ENCODE measurements around the gene OLFM1.

The OLFM1 gene

DNA sequence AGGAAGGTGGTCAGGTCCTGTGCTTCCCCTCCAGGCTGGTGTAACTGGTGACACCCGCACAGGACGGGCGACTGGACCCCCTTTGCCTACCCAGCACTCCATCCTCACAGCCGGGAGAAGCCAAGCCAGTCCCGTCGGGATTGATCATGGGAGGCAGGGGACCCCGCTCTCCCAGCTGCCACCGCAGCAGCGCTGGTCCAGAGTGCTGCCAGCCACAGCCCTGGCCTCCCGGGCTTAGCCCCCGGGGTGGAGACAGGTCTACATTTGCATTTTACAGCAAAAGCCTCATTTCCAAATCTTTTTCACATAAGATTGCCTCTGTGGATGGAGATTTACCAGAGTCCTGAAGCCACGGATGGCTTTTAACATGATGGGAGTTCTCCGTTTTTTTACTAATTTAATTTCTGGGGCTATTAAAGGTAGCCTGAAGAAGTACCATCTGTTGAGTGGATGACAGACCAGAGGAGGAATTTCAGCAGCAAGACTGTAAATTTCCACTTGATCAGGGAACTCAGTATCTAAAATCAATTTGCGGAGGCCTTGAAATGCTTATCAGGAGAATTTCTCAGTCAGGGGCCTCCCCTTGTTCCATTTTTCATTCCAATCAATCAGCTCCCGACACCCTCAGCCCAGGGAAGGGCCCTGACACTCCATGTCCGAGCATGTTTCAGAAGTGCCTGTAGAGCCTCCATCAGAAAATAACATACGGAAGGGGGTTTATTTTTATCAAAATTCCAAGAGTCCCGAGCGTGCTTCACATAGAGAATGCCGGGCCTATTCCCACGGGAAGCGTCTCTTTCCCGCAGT, 80.6 kb downstream of the OLFM1 start:
- TF ChIP-seq, protein P1, sequence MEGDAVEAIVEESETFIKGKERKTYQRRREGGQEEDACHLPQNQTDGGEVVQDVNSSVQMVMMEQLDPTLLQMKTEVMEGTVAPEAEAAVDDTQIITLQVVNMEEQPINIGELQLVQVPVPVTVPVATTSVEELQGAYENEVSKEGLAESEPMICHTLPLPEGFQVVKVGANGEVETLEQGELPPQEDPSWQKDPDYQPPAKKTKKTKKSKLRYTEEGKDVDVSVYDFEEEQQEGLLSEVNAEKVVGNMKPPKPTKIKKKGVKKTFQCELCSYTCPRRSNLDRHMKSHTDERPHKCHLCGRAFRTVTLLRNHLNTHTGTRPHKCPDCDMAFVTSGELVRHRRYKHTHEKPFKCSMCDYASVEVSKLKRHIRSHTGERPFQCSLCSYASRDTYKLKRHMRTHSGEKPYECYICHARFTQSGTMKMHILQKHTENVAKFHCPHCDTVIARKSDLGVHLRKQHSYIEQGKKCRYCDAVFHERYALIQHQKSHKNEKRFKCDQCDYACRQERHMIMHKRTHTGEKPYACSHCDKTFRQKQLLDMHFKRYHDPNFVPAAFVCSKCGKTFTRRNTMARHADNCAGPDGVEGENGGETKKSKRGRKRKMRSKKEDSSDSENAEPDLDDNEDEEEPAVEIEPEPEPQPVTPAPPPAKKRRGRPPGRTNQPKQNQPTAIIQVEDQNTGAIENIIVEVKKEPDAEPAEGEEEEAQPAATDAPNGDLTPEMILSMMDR (conservative IDR thresholded peaks at IDR 0.05), result no peak
- H3K27ac ChIP-seq, result no peak overlapping the region

DNA sequence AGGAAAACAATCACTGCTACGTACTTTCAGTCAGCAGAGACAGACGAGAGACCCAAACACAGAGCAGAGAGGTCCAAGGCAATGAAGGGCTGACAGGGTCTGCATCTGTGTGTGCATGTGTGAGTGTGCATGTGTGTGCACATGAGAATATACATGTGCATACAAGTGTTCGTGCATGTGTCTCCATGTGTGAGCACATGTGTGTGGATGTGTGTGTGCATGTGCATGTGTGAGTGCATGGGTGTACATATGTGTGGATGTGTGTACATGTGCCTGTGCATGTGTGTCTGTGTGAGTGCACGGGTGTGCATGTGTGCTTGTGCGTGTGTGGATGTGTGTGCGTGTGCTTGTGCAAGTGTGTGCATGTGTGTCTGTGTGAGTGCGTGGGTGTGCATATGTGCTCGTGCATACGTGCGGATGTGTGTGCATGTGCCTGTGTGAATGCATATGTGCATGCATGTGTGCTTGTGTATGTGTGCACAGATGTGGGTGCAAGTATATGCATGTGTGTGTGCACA, 82.3 kb downstream of the OLFM1 start:
- no peak overlapping the region for H3K27ac ChIP-seq
- TF ChIP-seq, protein P1 (conservative IDR thresholded peaks at IDR 0.05), result no peak

DNA sequence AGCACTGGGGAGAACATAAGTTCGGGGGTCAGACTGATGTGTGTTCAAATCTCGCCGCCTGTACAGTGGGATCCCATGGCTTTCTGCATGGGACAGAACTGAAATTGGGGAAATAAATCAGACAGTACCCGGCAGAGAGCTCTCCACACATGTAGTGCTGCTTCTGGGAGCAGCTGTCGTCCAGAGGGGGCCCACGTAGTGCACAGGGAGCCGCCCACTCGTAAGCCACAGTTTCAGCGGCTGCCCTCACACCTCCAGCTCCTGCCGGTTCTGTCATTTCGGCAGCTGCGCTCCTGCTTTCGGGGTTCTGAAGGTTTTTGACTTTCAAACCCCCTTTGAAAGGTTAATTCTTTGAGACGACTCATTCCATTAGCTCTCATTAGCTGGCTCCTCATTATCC, 83.1 kb downstream of the OLFM1 start:
- no peak overlapping the region for H3K27ac ChIP-seq
- TF ChIP-seq, protein P1 (conservative IDR thresholded peaks at IDR 0.05), result no peak

Data from VCaP (cell line).